ENCODE results near the gene ANAPC13.

Gene ANAPC13

GRCh38 chr3:134487406-134487805 is 1.6 kb upstream of the ANAPC13 start:
- TF ChIP-seq MYC (IDR thresholded peaks at IDR 0.05; ENCODE audit: low read depth, low read length) (no peak), POLR2A (IDR thresholded peaks at IDR 0.05; ENCODE audit: extremely low read depth, insufficient read length) (no peak), MAX (IDR thresholded peaks at IDR 0.05; ENCODE audit: low read depth, low read length) (no peak)
- TF ChIP-seq, protein P1, sequence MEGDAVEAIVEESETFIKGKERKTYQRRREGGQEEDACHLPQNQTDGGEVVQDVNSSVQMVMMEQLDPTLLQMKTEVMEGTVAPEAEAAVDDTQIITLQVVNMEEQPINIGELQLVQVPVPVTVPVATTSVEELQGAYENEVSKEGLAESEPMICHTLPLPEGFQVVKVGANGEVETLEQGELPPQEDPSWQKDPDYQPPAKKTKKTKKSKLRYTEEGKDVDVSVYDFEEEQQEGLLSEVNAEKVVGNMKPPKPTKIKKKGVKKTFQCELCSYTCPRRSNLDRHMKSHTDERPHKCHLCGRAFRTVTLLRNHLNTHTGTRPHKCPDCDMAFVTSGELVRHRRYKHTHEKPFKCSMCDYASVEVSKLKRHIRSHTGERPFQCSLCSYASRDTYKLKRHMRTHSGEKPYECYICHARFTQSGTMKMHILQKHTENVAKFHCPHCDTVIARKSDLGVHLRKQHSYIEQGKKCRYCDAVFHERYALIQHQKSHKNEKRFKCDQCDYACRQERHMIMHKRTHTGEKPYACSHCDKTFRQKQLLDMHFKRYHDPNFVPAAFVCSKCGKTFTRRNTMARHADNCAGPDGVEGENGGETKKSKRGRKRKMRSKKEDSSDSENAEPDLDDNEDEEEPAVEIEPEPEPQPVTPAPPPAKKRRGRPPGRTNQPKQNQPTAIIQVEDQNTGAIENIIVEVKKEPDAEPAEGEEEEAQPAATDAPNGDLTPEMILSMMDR (IDR thresholded peaks at IDR 0.05; ENCODE audit: low read depth, low read length), result no peak

DNA sequence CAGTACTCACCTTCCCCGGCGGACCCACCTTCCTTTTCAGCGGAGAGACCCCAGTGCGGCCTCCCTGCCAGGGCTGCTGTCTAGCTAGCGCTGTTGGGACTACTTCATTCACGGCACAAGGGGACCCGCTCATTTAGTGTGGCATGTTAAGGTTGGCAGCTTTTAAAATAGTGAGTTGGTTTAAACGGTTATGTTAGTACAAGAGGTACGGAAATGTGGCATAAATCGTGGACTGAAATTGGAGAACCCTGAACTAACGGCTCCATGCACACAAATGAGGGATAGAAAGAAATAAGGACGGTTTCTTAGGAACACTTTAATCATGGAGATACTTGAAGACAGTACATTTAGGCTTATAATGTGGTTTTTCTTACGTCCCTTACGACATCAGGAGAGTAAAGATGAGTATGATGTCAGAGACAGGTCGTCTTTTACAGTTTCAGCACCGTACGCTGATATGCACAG is 824 bp upstream of the ANAPC13 start:
- peak overlapping the region; percentile 94 for H3K4me3 ChIP-seq (ENCODE audit: low read depth, low read length)
- no peak for TF ChIP-seq MAX (IDR thresholded peaks at IDR 0.05; ENCODE audit: low read depth, low read length)
- no peak for TF ChIP-seq MYC (IDR thresholded peaks at IDR 0.05; ENCODE audit: low read depth, low read length)
- TF ChIP-seq POLR2A (IDR thresholded peaks at IDR 0.05; ENCODE audit: extremely low read depth, insufficient read length), result no peak
- TF ChIP-seq, protein P1 (IDR thresholded peaks at IDR 0.05; ENCODE audit: low read depth, low read length), result no peak
- DNase-seq (ENCODE audit: low read depth), result peak; percentile 54

More at GRCh38 chr3:134487406-134487805, 1.6 kb upstream of the ANAPC13 start:
- peak; percentile 70 for DNase-seq (ENCODE audit: low read depth)
- peak overlapping the region; percentile 94 for H3K4me3 ChIP-seq (ENCODE audit: low read depth, low read length)

DNA sequence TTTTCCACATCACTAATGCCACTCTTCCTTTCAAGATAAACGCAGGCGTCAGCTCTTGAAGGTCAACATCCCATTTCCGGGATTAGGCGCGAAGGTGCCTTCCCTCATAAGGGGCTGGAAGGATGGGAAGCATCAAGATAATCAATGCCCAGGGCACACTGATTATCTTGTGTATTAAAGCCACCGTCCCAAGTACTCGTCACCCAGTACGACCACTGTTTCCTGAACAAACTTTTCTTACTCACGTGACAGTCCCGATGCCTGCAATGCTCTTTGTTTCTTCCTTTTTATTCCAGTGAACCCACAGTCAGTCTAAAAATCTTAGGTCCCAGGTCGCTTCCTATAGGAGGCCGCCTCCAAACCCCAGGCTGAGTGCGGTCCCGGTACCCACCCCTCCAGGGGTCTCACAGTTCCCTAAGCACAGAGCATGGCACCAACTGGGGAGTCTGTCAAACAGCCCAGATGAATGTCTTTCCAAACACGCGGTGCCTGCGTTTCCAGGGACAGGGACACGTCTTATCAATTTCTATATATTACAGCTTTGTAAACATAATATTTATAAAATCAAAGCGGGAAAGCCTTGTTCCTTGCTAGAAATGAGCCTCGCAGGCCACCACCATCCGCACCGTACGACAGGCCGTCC is 589 bp downstream of the ANAPC13 start:
- DNase-seq (ENCODE audit: low read depth), result no peak

DNA sequence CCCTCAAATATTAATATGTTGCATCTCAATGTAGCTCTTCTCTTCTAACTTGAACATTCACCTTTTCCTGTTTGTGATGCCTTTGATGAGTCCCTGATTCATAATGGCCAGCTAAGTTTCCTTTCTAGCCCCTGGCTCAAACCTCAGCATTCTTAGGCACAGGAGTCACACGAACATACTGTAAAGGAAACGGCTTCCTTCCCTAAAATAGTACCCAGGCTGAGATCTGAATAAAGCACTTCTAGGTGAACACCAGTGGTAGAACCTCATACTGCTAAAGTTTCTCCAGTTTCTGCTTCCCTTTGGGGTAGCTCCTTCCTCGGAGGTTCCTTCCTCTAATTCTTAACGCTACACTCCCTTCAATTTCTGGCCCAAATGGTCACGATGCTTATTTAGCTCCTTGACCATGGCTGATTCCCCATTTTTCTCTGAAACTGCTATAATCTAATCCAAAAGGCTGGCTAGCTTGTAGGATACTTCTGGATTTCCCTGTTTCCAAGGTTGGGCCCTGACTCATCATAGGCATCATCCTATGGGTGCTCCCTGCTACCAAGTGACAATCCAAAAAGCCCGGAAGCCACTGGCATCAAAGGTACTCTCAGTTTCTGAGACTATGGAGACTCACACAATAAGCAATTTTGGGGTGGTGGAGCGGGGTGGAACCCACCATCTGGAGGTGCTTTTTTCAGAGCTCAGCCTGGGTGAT is 2.4 kb downstream of the ANAPC13 start:
- TF ChIP-seq, protein P1 (IDR thresholded peaks at IDR 0.05; ENCODE audit: low read depth, low read length), result no peak
- no peak for TF ChIP-seq POLR2A (IDR thresholded peaks at IDR 0.05; ENCODE audit: extremely low read depth, insufficient read length)
- TF ChIP-seq MYC (IDR thresholded peaks at IDR 0.05; ENCODE audit: low read depth, low read length), result no peak
- no peak for TF ChIP-seq MAX (IDR thresholded peaks at IDR 0.05; ENCODE audit: low read depth, low read length)
- DNase-seq (ENCODE audit: low read depth), result no peak
- H3K4me3 ChIP-seq (ENCODE audit: low read depth, low read length), result peak overlapping the region; percentile 32

More for the DNA sequence above, 589 bp downstream of the ANAPC13 start:
- TF ChIP-seq MYC (IDR thresholded peaks at IDR 0.05; ENCODE audit: low read depth, low read length) (no peak), MAX (IDR thresholded peaks at IDR 0.05; ENCODE audit: low read depth, low read length) (peak; percentile 63), POLR2A (IDR thresholded peaks at IDR 0.05; ENCODE audit: extremely low read depth, insufficient read length) (no peak)
- TF ChIP-seq, protein P1 (IDR thresholded peaks at IDR 0.05; ENCODE audit: low read depth, low read length), result no peak
- peak overlapping the region; percentile 91 for H3K4me3 ChIP-seq (ENCODE audit: low read depth, low read length)

GRCh38 chr3:134482622-134483021 is 3.2 kb downstream of the ANAPC13 start:
- no peak overlapping the region for H3K4me3 ChIP-seq (ENCODE audit: low read depth, low read length)
- TF ChIP-seq POLR2A (IDR thresholded peaks at IDR 0.05; ENCODE audit: extremely low read depth, insufficient read length) (no peak), MAX (IDR thresholded peaks at IDR 0.05; ENCODE audit: low read depth, low read length) (no peak), MYC (IDR thresholded peaks at IDR 0.05; ENCODE audit: low read depth, low read length) (no peak)
- TF ChIP-seq, protein P1 (IDR thresholded peaks at IDR 0.05; ENCODE audit: low read depth, low read length), result no peak
- DNase-seq (ENCODE audit: low read depth), result no peak

All from NB4 (cell line).